Astrocyte of the spinal cord (primary cell): Measurements from ENCODE around the gene RGPD3.
"Not testable (repeated sequence)": the region's sequence is repeated elsewhere in the genome, so short reads cannot be mapped to it uniquely, and the experiment has no call there.

Experiments
- DNase-seq: peaks from one replicate; pipeline ENCODE4 v3.0.0; 2011; ENCODE audit warnings: low read depth, low spot score
- H3K4me3 ChIP-seq: 2 replicates; pipeline ENCODE4 v1.5.1; 2011; ENCODE audit warnings: low read depth, mild to moderate bottlenecking, low read length, moderate library complexity
- CTCF ChIP-seq: IDR thresholded peaks from 2 replicates; pipeline ENCODE4 v1.5.1; 2012; ENCODE audit warnings: low read depth, mild to moderate bottlenecking, low read length, inconsistent platforms
- in situ Hi-C: cut with HindIII; loops from 2 replicates; pipeline ENCODE4 v1.10.0; 2017; ENCODE audit warnings: low sequenced_read_pairs

RGPD3 gene

GRCh38 chr2:106468107-106468506, at the start of gene RGPD3:
TSS of gene RGPD3 (minus strand) at chr2:106468413. CDS start at chr2:106468288, 125 bp downstream.
- H3K4me3 ChIP-seq, DNase-seq, in situ Hi-C loops: not testable (repeated sequence)

- no peak for TF ChIP-seq CTCF
- in situ Hi-C loops = no loop called here
- no peak for DNase-seq
- H3K4me3 ChIP-seq = no peak overlapping the region
Measured at GRCh38 chr2:106517329-106517728, 49.1 kb upstream of the RGPD3 start.

GRCh38 chr2:106516864-106517263, 48.7 kb upstream of the RGPD3 start:
- in situ Hi-C loops = no loop called here
- DNase-seq = no peak
- no peak for TF ChIP-seq CTCF
- no peak overlapping the region for H3K4me3 ChIP-seq

GRCh38 chr2:106516436-106516835, 48.2 kb upstream of the RGPD3 start:
- in situ Hi-C loops = no loop called here
- DNase-seq = no peak
- TF ChIP-seq CTCF = no peak
- H3K4me3 ChIP-seq = no peak overlapping the region

- H3K4me3 ChIP-seq, DNase-seq, in situ Hi-C loops: not testable (repeated sequence)
Measured at GRCh38 chr2:106514827-106515226, 46.6 kb upstream of the RGPD3 start.

- DNase-seq, H3K4me3 ChIP-seq, in situ Hi-C loops: not testable (repeated sequence)
Measured at GRCh38 chr2:106513391-106513790, 45.2 kb upstream of the RGPD3 start.

- DNase-seq, H3K4me3 ChIP-seq, in situ Hi-C loops: not testable (repeated sequence)
Measured at GRCh38 chr2:106511934-106512333, 43.7 kb upstream of the RGPD3 start.

- in situ Hi-C loops, H3K4me3 ChIP-seq: not testable (repeated sequence)
- peak; percentile 63 for DNase-seq
Measured at GRCh38 chr2:106511476-106511901, 43.3 kb upstream of the RGPD3 start.

GRCh38 chr2:106510791-106511190, 42.6 kb upstream of the RGPD3 start:
- H3K4me3 ChIP-seq, in situ Hi-C loops, DNase-seq: not testable (repeated sequence)

- DNase-seq, H3K4me3 ChIP-seq, in situ Hi-C loops: not testable (repeated sequence)
Measured at GRCh38 chr2:106509374-106509770, 41.2 kb upstream of the RGPD3 start.

- H3K4me3 ChIP-seq, in situ Hi-C loops, DNase-seq: not testable (repeated sequence)
Measured at GRCh38 chr2:106508660-106509373, 40.6 kb upstream of the RGPD3 start.

GRCh38 chr2:106506002-106506687, 37.9 kb upstream of the RGPD3 start:
- in situ Hi-C loops, H3K4me3 ChIP-seq, DNase-seq: not testable (repeated sequence)

GRCh38 chr2:106504787-106505186, 36.6 kb upstream of the RGPD3 start:
- in situ Hi-C loops, DNase-seq, H3K4me3 ChIP-seq: not testable (repeated sequence)

GRCh38 chr2:106504192-106504591, 36.0 kb upstream of the RGPD3 start:
- DNase-seq, in situ Hi-C loops, H3K4me3 ChIP-seq: not testable (repeated sequence)
